GM12875 (cell line): ENCODE results near the gene ATP2A1.
A peak's percentile ranks its signal among the peaks of the same experiment; 100 is the strongest.
"Not testable (repeated sequence)": the region's sequence is repeated elsewhere in the genome, so short reads cannot be mapped to it uniquely, and the experiment has no call there.

ENCODE experiments used
- H3K4me3 ChIP-seq: one replicate; pipeline ENCODE4 v1.5.1; 2011; ENCODE audit warnings: low read depth, low read length, control low read depth
- CTCF ChIP-seq: IDR thresholded peaks from 2 replicates; pipeline ENCODE4 v1.5.1; 2011; ENCODE audit warnings: low read depth, mild to moderate bottlenecking, control low read depth, inconsistent platforms, low read length, moderate library complexity, borderline replicate concordance; ENCODE audit not compliant: insufficient read depth

Gene ATP2A1

GRCh38 chr16:28877655-28878000 lies 660 bp upstream of the ATP2A1 start:
- no peak overlapping the region for H3K4me3 ChIP-seq
- TF ChIP-seq CTCF, result no peak

- TF ChIP-seq CTCF, result no peak
These were observed 1.1 kb downstream of the ATP2A1 start for GRCh38 chr16:28879261-28879840.

GRCh38 chr16:28879841-28880588 lies 1.7 kb downstream of the ATP2A1 start:
- H3K4me3 ChIP-seq, result peak overlapping the region; percentile 83
- TF ChIP-seq CTCF, result no peak

More at GRCh38 chr16:28879261-28879840, 1.1 kb downstream of the ATP2A1 start:
- peak overlapping the region; percentile 83 for H3K4me3 ChIP-seq

- no peak overlapping the region for H3K4me3 ChIP-seq
- no peak for TF ChIP-seq CTCF
These were observed 2.3 kb downstream of the ATP2A1 start for GRCh38 chr16:28880589-28880915.

- no peak overlapping the region for H3K4me3 ChIP-seq
- TF ChIP-seq CTCF, result no peak
These were observed 2.7 kb downstream of the ATP2A1 start for GRCh38 chr16:28880955-28881354.

GRCh38 chr16:28881565-28881964 lies 3.3 kb downstream of the ATP2A1 start:
- not testable (repeated sequence) for H3K4me3 ChIP-seq

GRCh38 chr16:28882551-28883160 lies 4.4 kb downstream of the ATP2A1 start:
- no peak for TF ChIP-seq CTCF
- no peak overlapping the region for H3K4me3 ChIP-seq
